Upper lobe of left lung (tissue), 4 donors: Measurements from ENCODE around the gene CMTM7.

Experiments
- CTCF ChIP-seq, 6 experiments: fragments of 450-650 bp in 4 of 6; fragments of 200-600 bp in 2 of 6; sonication (generic) in 2 of 6; IDR thresholded peaks; one replicate each; pipeline ENCODE4 v1.5.1; 2016 to 2019; ENCODE audit warnings: antibody characterized with exemption in 6 of 6
- EP300 ChIP-seq, 4 donors: sonication (generic); formaldehyde crosslinking; IDR thresholded peaks; one replicate each; pipeline ENCODE4 v1.5.1; 2017; ENCODE audit warnings: antibody characterized with exemption in 4 of 4, control low read depth in 2 of 4
- POLR2A ChIP-seq, 4 donors: fragments of 450-650 bp; IDR thresholded peaks; one replicate each; pipeline ENCODE4 v1.5.1; 2016 to 2017; ENCODE audit warnings: antibody characterized with exemption in 4 of 4, mild to moderate bottlenecking in 2 of 4
- POLR2AphosphoS5 ChIP-seq, 2 donors: sonication (generic); formaldehyde crosslinking; IDR thresholded peaks; one replicate each; pipeline ENCODE4 v1.5.1; 2017; ENCODE audit warnings: antibody characterized with exemption in 2 of 2

- TF ChIP-seq CTCF (IDR thresholded peaks at IDR 0.05) = no peak
- no peak for TF ChIP-seq POLR2A (IDR thresholded peaks at IDR 0.05)
- no peak for TF ChIP-seq EP300 (IDR thresholded peaks at IDR 0.05)
- no peak for TF ChIP-seq POLR2AphosphoS5 (IDR thresholded peaks at IDR 0.05)
These were observed 18.4 kb upstream of the CMTM7 start for GRCh38 chr3:32373276-32373675.
